Caco-2 (cell line): ENCODE measurements around the gene IKZF3. TPM values are rescaled to one million over a fixed set of nuclear protein-coding genes. Genes with fewer than 3 reads are reported as not detected.
"Not testable (repeated sequence)": the region's sequence is repeated elsewhere in the genome, so short reads cannot be mapped to it uniquely, and the experiment has no call there.

Experiments used
- BruUV-seq: library from RNA; stranded (reverse); fragments of 400-500 nt; replicated peaks from 2 replicates; lab custom pipeline; 2021; lab: Mats Ljungman, UMichigan
- CTCF ChIA-PET: fragments of 300-600 bp; sonication (Branson Sonifier 250); formaldehyde crosslinking; loops from one replicate; lab custom pipeline; 2022; ENCODE audit warnings: antibody characterized with exemption; lab: Charles Lee
- POLR2A ChIA-PET: fragments of 300-600 bp; sonication (Branson Sonifier 250); formaldehyde crosslinking; loops from one replicate; lab custom pipeline; 2022; ENCODE audit warnings: antibody characterized with exemption; lab: Charles Lee
- DNase-seq, 2 experiments: peaks; one replicate each; pipeline versions ENCODE4 v3.0.0 to v3.0.0-alpha.2; 2020 to 2022
- H3K27me3 ChIP-seq: replicated peaks from 2 replicates; pipeline ENCODE4 v1.6.0; 2011; ENCODE audit warnings: low read length; ENCODE audit not compliant: control insufficient read depth, insufficient read depth
- H3K36me3 ChIP-seq: 2 replicates; pipeline ENCODE4 v1.5.1; 2011; ENCODE audit warnings: low read length; ENCODE audit not compliant: control insufficient read depth, insufficient read depth
- H3K4me1 ChIP-seq: fragments of 250-450 bp; sonication (Bioruptor Pico); 2 replicates; pipeline ENCODE4 v1.5.1; 2020; ENCODE audit warnings: mild to moderate bottlenecking
- H3K4me3 ChIP-seq: 2 replicates; pipeline ENCODE4 v1.5.1; 2011; ENCODE audit warnings: low read depth, mild to moderate bottlenecking, control low read depth, low read length
- H3K9me3 ChIP-seq: fragments of 250-450 bp; sonication (Bioruptor Pico); 2 replicates; pipeline ENCODE4 v1.5.1; 2020; ENCODE audit warnings: mild to moderate bottlenecking, moderate library complexity
- H3K27ac Mint-ChIP-seq: one replicate; pipeline ENCODE4 v1.8.0; 2022; ENCODE audit warnings: mixed read lengths; ENCODE audit not compliant: unreplicated experiment
- H3K27me3 Mint-ChIP-seq: one replicate; pipeline ENCODE4 v1.8.0; 2022; ENCODE audit warnings: mixed read lengths; ENCODE audit not compliant: insufficient read depth, unreplicated experiment
- H3K36me3 Mint-ChIP-seq: one replicate; pipeline ENCODE4 v1.8.0; 2022; ENCODE audit warnings: mild to moderate bottlenecking, mixed read lengths; ENCODE audit not compliant: insufficient read depth, unreplicated experiment
- H3K4me1 Mint-ChIP-seq: one replicate; pipeline ENCODE4 v1.8.0; 2022; ENCODE audit warnings: low read depth, mixed read lengths; ENCODE audit not compliant: unreplicated experiment
- H3K4me3 Mint-ChIP-seq: one replicate; pipeline ENCODE4 v1.8.0; 2022; ENCODE audit warnings: mild to moderate bottlenecking, moderate library complexity, mixed read lengths; ENCODE audit not compliant: unreplicated experiment
- H3K9me3 Mint-ChIP-seq: one replicate; pipeline ENCODE4 v1.8.0; 2022; ENCODE audit warnings: mixed read lengths; ENCODE audit not compliant: unreplicated experiment
- intact Hi-C: fragments of 100-400 bp; cut with micrococcal nuclease; formaldehyde crosslinking; loops from one replicate; pipeline ENCODE4 v1.10.0; 2022; ENCODE audit not compliant: unreplicated experiment
- total RNA-seq: library from RNA; stranded (reverse); gene quantifications from 2 replicates; pipeline ENCODE4 v1.2.3, GENCODE V29; 2022
- TF ChIP-seq, protein P1 (sequence below), 2 experiments: fragments of 200-600 bp in 1 of 2; IDR thresholded peaks; 1 replicate in 1 of 2; 2 replicates in 1 of 2; pipeline versions ENCODE4 v1.5.1 to v1.8.0; 2011 to 2022; ENCODE audit warnings: antibody characterized with exemption in 1 of 2, control low read depth in 1 of 2, inconsistent platforms in 1 of 2, low read depth in 1 of 2, low read length in 1 of 2, mild to moderate bottlenecking in 1 of 2, moderate library complexity in 1 of 2; ENCODE audit not compliant: insufficient read depth in 1 of 2, severe bottlenecking in 1 of 2, unreplicated experiment in 1 of 2

The IKZF3 gene
- total RNA-seq, 1 experiment from 2014 or later = 2.8 TPM

- H3K4me1 ChIP-seq = peaks cover 9% of the 10 kb centered on the region; the same call in 1 of the 2 replicates
- no peaks in the 10 kb centered on the region for H3K36me3 ChIP-seq
- no peaks in the 10 kb centered on the region for H3K27me3 ChIP-seq
- intact Hi-C loops = no loop called here
- no peak for DNase-seq
- no peak overlapping the region for H3K4me3 Mint-ChIP-seq
- H3K4me3 ChIP-seq = no peak overlapping the region
- ChIA-PET CTCF (no interaction called here), POLR2A (no interaction called here)
- H3K4me1 Mint-ChIP-seq = peaks cover 10% of the 10 kb centered on the region
- no peaks in the 10 kb centered on the region for H3K9me3 ChIP-seq
- H3K9me3 Mint-ChIP-seq = no peaks in the 10 kb centered on the region
- BruUV-seq = no TSS peak
- TF ChIP-seq, protein P1, sequence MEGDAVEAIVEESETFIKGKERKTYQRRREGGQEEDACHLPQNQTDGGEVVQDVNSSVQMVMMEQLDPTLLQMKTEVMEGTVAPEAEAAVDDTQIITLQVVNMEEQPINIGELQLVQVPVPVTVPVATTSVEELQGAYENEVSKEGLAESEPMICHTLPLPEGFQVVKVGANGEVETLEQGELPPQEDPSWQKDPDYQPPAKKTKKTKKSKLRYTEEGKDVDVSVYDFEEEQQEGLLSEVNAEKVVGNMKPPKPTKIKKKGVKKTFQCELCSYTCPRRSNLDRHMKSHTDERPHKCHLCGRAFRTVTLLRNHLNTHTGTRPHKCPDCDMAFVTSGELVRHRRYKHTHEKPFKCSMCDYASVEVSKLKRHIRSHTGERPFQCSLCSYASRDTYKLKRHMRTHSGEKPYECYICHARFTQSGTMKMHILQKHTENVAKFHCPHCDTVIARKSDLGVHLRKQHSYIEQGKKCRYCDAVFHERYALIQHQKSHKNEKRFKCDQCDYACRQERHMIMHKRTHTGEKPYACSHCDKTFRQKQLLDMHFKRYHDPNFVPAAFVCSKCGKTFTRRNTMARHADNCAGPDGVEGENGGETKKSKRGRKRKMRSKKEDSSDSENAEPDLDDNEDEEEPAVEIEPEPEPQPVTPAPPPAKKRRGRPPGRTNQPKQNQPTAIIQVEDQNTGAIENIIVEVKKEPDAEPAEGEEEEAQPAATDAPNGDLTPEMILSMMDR (IDR thresholded peaks at IDR 0.05; ENCODE audit: insufficient read depth in 1 of 2, low read depth in 1 of 2, low read length in 1 of 2, severe bottlenecking in 1 of 2, unreplicated experiment in 1 of 2) = no peak
- no peaks in the 10 kb centered on the region for H3K36me3 Mint-ChIP-seq
- no peak overlapping the region for H3K27ac Mint-ChIP-seq
- H3K27me3 Mint-ChIP-seq = no peaks in the 10 kb centered on the region
Observed at GRCh38 chr17:39903158-39903884, 39.2 kb upstream of the IKZF3 start.

DNA sequence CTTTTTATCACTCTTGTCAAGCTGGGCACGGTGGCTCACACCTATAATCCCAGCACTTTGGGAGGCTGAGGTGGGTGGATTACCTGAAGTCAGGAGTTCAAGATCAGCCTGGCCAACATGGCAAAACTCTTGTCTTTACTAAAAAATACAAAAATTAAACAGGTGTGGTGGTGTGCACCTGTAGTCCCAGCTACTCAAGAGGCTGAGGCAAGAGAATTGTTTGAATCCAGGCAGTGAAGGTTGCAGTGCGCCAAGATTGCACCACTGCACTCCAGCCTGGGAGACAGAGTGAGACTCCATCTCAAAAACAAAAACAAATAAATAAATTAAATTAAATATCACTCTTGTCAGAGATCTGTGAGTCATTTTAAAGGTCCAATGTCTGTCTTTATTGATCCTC lies 37.9 kb upstream of the IKZF3 start:
- POLR2A ChIA-PET = interaction anchor here (0.5 kb wide), 1 partner anchor 138 kb away, joined by 4 read pairs; no protein-coding TSS in a partner anchor
- H3K4me1 Mint-ChIP-seq, H3K27me3 ChIP-seq, H3K27ac Mint-ChIP-seq, H3K4me1 ChIP-seq, DNase-seq, H3K27me3 Mint-ChIP-seq, H3K9me3 Mint-ChIP-seq, BruUV-seq, H3K36me3 ChIP-seq, intact Hi-C loops, CTCF ChIA-PET, H3K9me3 ChIP-seq, H3K36me3 Mint-ChIP-seq, H3K4me3 Mint-ChIP-seq, H3K4me3 ChIP-seq: not testable (repeated sequence)

- Mint-ChIP-seq H3K4me3 (no peak overlapping the region), H3K9me3 (no peaks in the 10 kb centered on the region), H3K4me1 (peaks cover 1% of the 10 kb centered on the region), H3K36me3 (no peaks in the 10 kb centered on the region), H3K27ac (no peak overlapping the region), H3K27me3 (no peaks in the 10 kb centered on the region)
- ChIA-PET CTCF (no interaction called here), POLR2A (no interaction called here)
- intact Hi-C loops = no loop called here
- no peak for DNase-seq
- H3K36me3 ChIP-seq = no peaks in the 10 kb centered on the region
- no peaks in the 10 kb centered on the region for H3K27me3 ChIP-seq
- BruUV-seq = no TSS peak
- TF ChIP-seq, protein P1 (IDR thresholded peaks at IDR 0.05; ENCODE audit: insufficient read depth in 1 of 2, low read depth in 1 of 2, low read length in 1 of 2, severe bottlenecking in 1 of 2, unreplicated experiment in 1 of 2) = no peak
- H3K4me1 ChIP-seq = no peaks in the 10 kb centered on the region
- H3K9me3 ChIP-seq = no peaks in the 10 kb centered on the region
- H3K4me3 ChIP-seq = no peak overlapping the region
Observed at GRCh38 chr17:39899215-39899614, 35.1 kb upstream of the IKZF3 start.
